WTC11 (cell line): ENCODE measurements around the gene PTPRN2. TPM values are rescaled to one million over a fixed set of nuclear protein-coding genes. Genes with fewer than 3 reads are reported as not detected.

Source experiments
- ATAC-seq: fragments of 200-7000 bp; cut with Tn5 transposase; 2 replicates; pipeline ENCODE4 v1.10.0; 2021; ENCODE audit warnings: mild to moderate bottlenecking, moderate library complexity
- CTCF ChIA-PET: fragments of 300-600 bp; sonication (Branson Sonifier 250); formaldehyde crosslinking; loops from one replicate; lab custom pipeline; 2021; ENCODE audit warnings: antibody characterized with exemption; lab: Charles Lee
- POLR2A ChIA-PET: fragments of 350-600 bp; sonication (Branson Sonifier 250); formaldehyde crosslinking; loops from one replicate; lab custom pipeline; 2021; ENCODE audit warnings: antibody characterized with exemption; lab: Charles Lee
- DNase-seq: peaks from one replicate; pipeline ENCODE4 v3.0.0; 2021; ENCODE audit warnings: low spot score
- H3K27ac Mint-ChIP-seq: 2 replicates; pipeline ENCODE4 v1.8.0; 2021; ENCODE audit warnings: mixed read lengths
- H3K27me3 Mint-ChIP-seq: 2 replicates; pipeline ENCODE4 v1.8.0; 2021; ENCODE audit warnings: low read depth, mild to moderate bottlenecking, moderate library complexity, mixed read lengths
- H3K36me3 Mint-ChIP-seq: 2 replicates; pipeline ENCODE4 v1.8.0; 2021; ENCODE audit warnings: mixed read lengths
- H3K4me1 Mint-ChIP-seq: 2 replicates; pipeline ENCODE4 v1.8.0; 2022; ENCODE audit warnings: mixed read lengths
- H3K4me3 Mint-ChIP-seq: 2 replicates; pipeline ENCODE4 v1.8.0; 2021; ENCODE audit warnings: mild to moderate bottlenecking, moderate library complexity, mixed read lengths
- H3K9me3 Mint-ChIP-seq: 2 replicates; pipeline ENCODE4 v1.8.0; 2021; ENCODE audit warnings: mixed read lengths
- ATF6 ChIP-seq: sonication (generic); formaldehyde crosslinking; IDR thresholded peaks from 2 replicates; pipeline ENCODE4 v1.8.1; 2023; ENCODE audit warnings: mild to moderate bottlenecking, missing genetic modification reagents
- CTCF ChIP-seq: fragments of 200-600 bp; IDR thresholded peaks from 2 replicates; pipeline ENCODE4 v1.8.0; 2022; ENCODE audit warnings: antibody characterized with exemption
- EMX1 ChIP-seq: fragments of 250-450 bp; sonication (Bioruptor Pico); IDR thresholded peaks from 2 replicates; pipeline ENCODE4 v1.8.0; 2021; ENCODE audit warnings: mild to moderate bottlenecking
- ESRRA ChIP-seq: sonication (generic); formaldehyde crosslinking; IDR thresholded peaks from 2 replicates; pipeline ENCODE4 v1.8.1; 2022; ENCODE audit warnings: mild to moderate bottlenecking, missing genetic modification reagents, borderline replicate concordance
- FOXK1 ChIP-seq: sonication (generic); formaldehyde crosslinking; IDR thresholded peaks from 2 replicates; pipeline ENCODE4 v1.8.0; 2022; ENCODE audit warnings: mild to moderate bottlenecking, moderate library complexity, missing genetic modification reagents
- FOXP4 ChIP-seq: sonication (generic); formaldehyde crosslinking; IDR thresholded peaks from 2 replicates; pipeline ENCODE4 v1.8.0; 2022; ENCODE audit warnings: mild to moderate bottlenecking, missing genetic modification reagents
- GRHL2 ChIP-seq: fragments of 250-450 bp; sonication (Bioruptor Pico); IDR thresholded peaks from 2 replicates; pipeline ENCODE4 v1.8.0; 2022; ENCODE audit warnings: mild to moderate bottlenecking, moderate library complexity; ENCODE audit not compliant: insufficient replicate concordance, severe bottlenecking
- HMGXB4 ChIP-seq: sonication (generic); formaldehyde crosslinking; IDR thresholded peaks from 2 replicates; pipeline ENCODE4 v1.8.1; 2023; ENCODE audit warnings: mild to moderate bottlenecking, moderate library complexity, missing genetic modification reagents
- JUN ChIP-seq: sonication (generic); formaldehyde crosslinking; IDR thresholded peaks from 2 replicates; pipeline ENCODE4 v1.8.0; 2023; ENCODE audit warnings: mild to moderate bottlenecking, missing genetic modification reagents
- KAT7 ChIP-seq: sonication (generic); formaldehyde crosslinking; IDR thresholded peaks from 2 replicates; pipeline ENCODE4 v1.8.1; 2023; ENCODE audit warnings: missing genetic modification reagents, mild to moderate bottlenecking, borderline replicate concordance
- NR1H2 ChIP-seq: sonication (generic); formaldehyde crosslinking; IDR thresholded peaks from 2 replicates; pipeline ENCODE4 v1.9.0; 2021; ENCODE audit warnings: mild to moderate bottlenecking, moderate library complexity, missing genetic modification reagents
- NR2C2 ChIP-seq: sonication (generic); formaldehyde crosslinking; IDR thresholded peaks from 2 replicates; pipeline ENCODE4 v1.8.0; 2022; ENCODE audit warnings: mild to moderate bottlenecking, missing genetic modification reagents
- RELA ChIP-seq: sonication (generic); formaldehyde crosslinking; IDR thresholded peaks from 2 replicates; pipeline ENCODE4 v1.8.1; 2022; ENCODE audit warnings: missing genetic modification reagents, mild to moderate bottlenecking, borderline replicate concordance
- TCF7 ChIP-seq: sonication (generic); formaldehyde crosslinking; IDR thresholded peaks from 2 replicates; pipeline ENCODE4 v1.8.0; 2022; ENCODE audit warnings: mild to moderate bottlenecking, low read depth, missing genetic modification reagents, moderate library complexity
- TEAD1 ChIP-seq: sonication (generic); formaldehyde crosslinking; IDR thresholded peaks from 2 replicates; pipeline ENCODE4 v1.8.0; 2022; ENCODE audit warnings: mild to moderate bottlenecking, missing genetic modification reagents
- TP53 ChIP-seq: sonication (generic); formaldehyde crosslinking; IDR thresholded peaks from 2 replicates; pipeline ENCODE4 v1.8.1; 2023; ENCODE audit warnings: mild to moderate bottlenecking, missing genetic modification reagents
- USF1 ChIP-seq: sonication (generic); formaldehyde crosslinking; IDR thresholded peaks from 2 replicates; pipeline ENCODE4 v1.8.0; 2022; ENCODE audit warnings: mild to moderate bottlenecking, missing genetic modification reagents
- ZNF416 ChIP-seq: fragments of 250-450 bp; sonication (Bioruptor Pico); IDR thresholded peaks from 2 replicates; pipeline ENCODE4 v1.9.0; 2021; ENCODE audit warnings: mild to moderate bottlenecking, inconsistent platforms
- total RNA-seq: library from RNA; stranded (reverse); gene quantifications from 3 replicates; pipeline ENCODE4 v1.2.3, GENCODE V29; 2021

Gene PTPRN2
- total RNA-seq, 1 experiment from 2014 or later = 4.7 TPM

- no peak for TF ChIP-seq CTCF
- no peak for TF ChIP-seq EMX1
- no peak for TF ChIP-seq TEAD1 (CRISPR knock-in tag)
- no peak for TF ChIP-seq TP53 (CRISPR knock-in tag)
- TF ChIP-seq NR2C2 (CRISPR knock-in tag) = no peak
These were observed 759.8 kb downstream of the PTPRN2 start (continued) for GRCh38 chr7:157827863-157828160.

- DNase-seq (no peak), ATAC-seq (no peak)
- Mint-ChIP-seq H3K4me3 (no peak overlapping the region), H3K9me3 (peaks cover 20% of the 10 kb centered on the region), H3K36me3 (peaks cover 15% of the 10 kb centered on the region), H3K27ac (no peak overlapping the region), H3K27me3 (peaks cover 2% of the 10 kb centered on the region; the same call in 1 of the 2 replicates), H3K4me1 (peaks cover 4% of the 10 kb centered on the region; the same call in 1 of the 2 replicates)
- CTCF ChIA-PET = no interaction called here
- TF ChIP-seq KAT7 (CRISPR knock-in tag) = no peak
- no peak for TF ChIP-seq ZNF416 (CRISPR knock-in tag)
- TF ChIP-seq TCF7 (CRISPR knock-in tag) = no peak
- no peak for TF ChIP-seq FOXK1 (CRISPR knock-in tag)
- no peak for TF ChIP-seq HMGXB4 (CRISPR knock-in tag)
- no peak for TF ChIP-seq NR1H2 (CRISPR knock-in tag)
- TF ChIP-seq RELA = no peak
- TF ChIP-seq JUN (CRISPR knock-in tag) = no peak
- no peak for TF ChIP-seq GRHL2 (CRISPR knock-in tag)
- no peak for TF ChIP-seq ESRRA (CRISPR knock-in tag)
- TF ChIP-seq USF1 (CRISPR knock-in tag) = no peak
- TF ChIP-seq FOXP4 (CRISPR knock-in tag) = no peak
- no peak for TF ChIP-seq CTCF
- no peak for TF ChIP-seq ATF6
- TF ChIP-seq TP53 (CRISPR knock-in tag) = no peak
- POLR2A ChIA-PET = no interaction called here
These were observed 760.4 kb downstream of the PTPRN2 start for GRCh38 chr7:157827045-157827862.
